ENCODE measurements around the gene AFAP1.

DNA sequence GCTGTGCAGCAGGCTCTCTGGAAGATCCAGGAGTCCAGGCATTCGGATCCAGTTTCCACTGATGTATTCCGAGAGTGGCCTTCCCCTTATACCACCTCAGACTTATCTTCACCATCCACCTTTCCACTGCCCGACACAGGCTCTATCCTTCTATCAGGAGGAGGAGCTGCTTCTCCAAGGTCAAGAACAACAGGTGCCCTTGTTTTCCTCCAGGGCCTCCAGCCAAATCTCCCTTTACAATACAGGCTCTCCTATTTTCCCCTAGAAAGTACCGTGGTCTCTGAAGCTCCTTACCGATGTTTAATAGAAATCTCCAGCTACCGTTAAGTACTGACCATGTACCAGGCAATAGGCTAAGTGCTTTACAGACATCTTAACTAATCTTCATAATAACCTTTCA, 61.3 kb downstream of the AFAP1 start:
- TF ChIP-seq, protein P1, sequence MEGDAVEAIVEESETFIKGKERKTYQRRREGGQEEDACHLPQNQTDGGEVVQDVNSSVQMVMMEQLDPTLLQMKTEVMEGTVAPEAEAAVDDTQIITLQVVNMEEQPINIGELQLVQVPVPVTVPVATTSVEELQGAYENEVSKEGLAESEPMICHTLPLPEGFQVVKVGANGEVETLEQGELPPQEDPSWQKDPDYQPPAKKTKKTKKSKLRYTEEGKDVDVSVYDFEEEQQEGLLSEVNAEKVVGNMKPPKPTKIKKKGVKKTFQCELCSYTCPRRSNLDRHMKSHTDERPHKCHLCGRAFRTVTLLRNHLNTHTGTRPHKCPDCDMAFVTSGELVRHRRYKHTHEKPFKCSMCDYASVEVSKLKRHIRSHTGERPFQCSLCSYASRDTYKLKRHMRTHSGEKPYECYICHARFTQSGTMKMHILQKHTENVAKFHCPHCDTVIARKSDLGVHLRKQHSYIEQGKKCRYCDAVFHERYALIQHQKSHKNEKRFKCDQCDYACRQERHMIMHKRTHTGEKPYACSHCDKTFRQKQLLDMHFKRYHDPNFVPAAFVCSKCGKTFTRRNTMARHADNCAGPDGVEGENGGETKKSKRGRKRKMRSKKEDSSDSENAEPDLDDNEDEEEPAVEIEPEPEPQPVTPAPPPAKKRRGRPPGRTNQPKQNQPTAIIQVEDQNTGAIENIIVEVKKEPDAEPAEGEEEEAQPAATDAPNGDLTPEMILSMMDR (optimal IDR thresholded peaks at IDR 0.05 in 1 of 3, IDR thresholded peaks at IDR 0.05 in 1 of 3, conservative IDR thresholded peaks at IDR 0.05 in 1 of 3; ENCODE audit: extremely low read depth in 1 of 3, insufficient read depth in 2 of 3, low read length in 3 of 3), result no peak
- TF ChIP-seq EZH2 (IDR thresholded peaks at IDR 0.05; ENCODE audit: low read length), result no peak
